HG03097 (cell line): ENCODE measurements around the gene FBLN1.

Source experiments
- ATAC-seq: cut with Tn5 transposase; IDR thresholded peaks from one replicate; pipeline ENCODE4 v1.9.1; 2021; ENCODE audit not compliant: unreplicated experiment, low FRiP score

The FBLN1 gene

DNA sequence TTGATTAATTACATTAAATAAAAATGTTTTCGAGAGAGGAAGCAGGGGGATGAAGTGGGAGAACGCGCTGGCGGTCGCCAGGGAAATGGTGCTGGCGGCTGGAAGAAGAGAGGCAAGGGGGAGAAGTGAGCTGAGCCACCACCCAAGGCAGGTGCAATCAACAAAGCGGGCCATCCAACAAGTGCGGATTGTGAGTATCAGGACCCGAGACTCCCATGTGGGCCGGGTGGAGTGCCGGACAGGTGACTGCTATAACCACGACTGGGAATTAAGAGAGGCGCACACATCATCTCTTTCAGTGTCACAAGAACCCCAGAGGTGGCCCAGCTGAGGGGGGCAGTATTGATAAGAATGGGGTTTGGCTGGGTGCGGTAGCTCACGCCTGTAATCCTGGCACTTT, 127.8 kb downstream of the FBLN1 start:
- ATAC-seq: no peak

DNA sequence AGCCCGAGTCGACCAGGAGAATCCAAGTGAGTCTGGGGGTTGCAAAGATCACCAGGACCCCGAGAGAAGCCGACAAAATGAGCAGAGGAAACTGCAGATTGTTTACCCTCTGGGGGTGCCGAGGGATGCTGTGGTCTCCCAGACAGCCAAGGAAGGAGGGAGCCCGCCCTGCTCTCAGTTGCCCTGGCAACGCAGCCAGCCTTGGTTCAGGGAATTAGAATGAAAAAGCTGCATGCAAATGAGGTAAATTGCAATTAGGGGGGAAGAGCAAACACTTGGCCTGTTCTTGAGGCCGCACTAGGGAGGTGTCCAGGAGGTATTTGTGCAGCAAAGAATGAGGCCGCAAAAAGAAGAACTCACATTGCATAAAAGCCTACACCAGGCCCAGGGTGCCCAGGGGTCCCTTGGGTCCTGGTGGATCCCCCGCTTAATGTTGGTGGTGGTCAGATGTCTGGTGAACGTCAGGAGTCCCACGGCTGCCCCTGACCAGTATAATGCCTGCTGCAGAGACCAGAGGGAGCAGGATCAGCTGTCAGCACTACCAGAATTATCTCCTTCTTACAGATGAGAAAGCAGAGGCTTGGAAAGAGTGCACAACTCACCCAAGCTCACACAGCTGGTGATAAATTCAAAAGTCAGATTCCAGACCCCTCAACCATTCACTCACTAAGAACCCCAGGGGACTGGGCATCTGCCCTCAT, 128.6 kb downstream of the FBLN1 start:
- no peak for ATAC-seq

DNA sequence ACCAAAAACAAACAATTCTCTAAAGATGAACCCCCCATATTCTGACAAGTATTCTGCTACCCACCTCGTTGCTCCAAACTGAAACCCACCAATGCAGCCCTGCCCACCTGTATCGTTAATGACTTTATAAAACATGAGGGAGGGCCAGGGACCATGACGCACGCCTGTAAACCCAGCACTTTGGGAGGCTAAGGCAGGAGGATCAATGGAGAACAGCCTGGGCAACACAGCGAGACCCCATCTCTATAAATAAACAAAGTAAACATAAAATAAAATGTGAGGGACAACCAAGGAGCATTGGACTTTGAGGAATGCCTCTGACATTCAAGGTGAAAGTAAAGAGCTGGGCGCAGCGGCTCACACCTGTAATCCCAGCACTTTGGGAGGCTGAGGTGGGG, 129.2 kb downstream of the FBLN1 start:
- no peak for ATAC-seq

- ATAC-seq: no peak
Observed at GRCh38 chr22:45632791-45633515, 130.3 kb downstream of the FBLN1 start.

- ATAC-seq: no peak
Observed at GRCh38 chr22:45636683-45637082, 134.0 kb downstream of the FBLN1 start.

- no peak for ATAC-seq
Observed at GRCh38 chr22:45638197-45638596, 135.5 kb downstream of the FBLN1 start.

GRCh38 chr22:45638834-45639746, 136.4 kb downstream of the FBLN1 start:
- ATAC-seq: no peak

DNA sequence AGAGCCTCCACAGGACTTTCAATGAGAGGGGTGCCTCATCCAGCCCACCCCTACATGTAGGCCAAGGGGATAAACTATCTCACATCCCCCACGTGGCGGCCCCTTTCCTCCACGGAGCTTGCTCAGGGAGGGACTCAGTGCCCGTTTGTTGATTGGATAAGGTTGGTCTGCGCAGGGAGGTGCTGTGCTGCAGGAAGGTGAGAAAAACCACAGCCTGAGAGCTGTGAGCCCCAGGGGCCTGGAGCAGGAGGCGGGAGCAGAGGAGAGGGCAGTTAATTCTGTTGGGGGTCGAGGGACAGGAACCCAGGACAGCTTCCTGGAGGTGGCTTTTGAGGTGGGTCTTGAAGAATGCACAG, 137.0 kb downstream of the FBLN1 start:
- no peak for ATAC-seq

- no peak for ATAC-seq
Observed at GRCh38 chr22:45640291-45640940, 137.7 kb downstream of the FBLN1 start.

- ATAC-seq: no peak
Observed at GRCh38 chr22:45640941-45641621, 138.4 kb downstream of the FBLN1 start.

- ATAC-seq: no peak
Observed at GRCh38 chr22:45642986-45643385, 140.3 kb downstream of the FBLN1 start.

DNA sequence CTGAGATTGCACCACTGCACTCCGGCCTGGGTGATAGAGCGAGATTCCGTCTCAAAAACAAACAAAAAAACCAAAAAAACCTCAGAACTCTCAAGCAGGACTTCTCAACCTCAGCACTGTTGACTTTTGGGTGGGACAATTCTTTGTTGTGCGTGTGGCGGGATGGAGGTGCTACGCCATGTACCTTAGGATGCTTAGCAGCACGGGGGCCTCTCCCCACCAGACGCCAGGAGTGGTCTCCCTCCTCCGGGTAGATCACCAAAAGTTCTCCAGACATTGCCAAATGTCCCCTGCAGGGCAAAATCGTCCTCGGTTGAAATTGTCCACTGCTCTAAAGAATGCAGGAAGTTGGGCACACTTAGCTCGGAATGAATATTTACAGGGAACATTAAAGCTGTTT, 142.0 kb downstream of the FBLN1 start:
- ATAC-seq: no peak

GRCh38 chr22:45645150-45645525, 142.5 kb downstream of the FBLN1 start:
- no peak for ATAC-seq

DNA sequence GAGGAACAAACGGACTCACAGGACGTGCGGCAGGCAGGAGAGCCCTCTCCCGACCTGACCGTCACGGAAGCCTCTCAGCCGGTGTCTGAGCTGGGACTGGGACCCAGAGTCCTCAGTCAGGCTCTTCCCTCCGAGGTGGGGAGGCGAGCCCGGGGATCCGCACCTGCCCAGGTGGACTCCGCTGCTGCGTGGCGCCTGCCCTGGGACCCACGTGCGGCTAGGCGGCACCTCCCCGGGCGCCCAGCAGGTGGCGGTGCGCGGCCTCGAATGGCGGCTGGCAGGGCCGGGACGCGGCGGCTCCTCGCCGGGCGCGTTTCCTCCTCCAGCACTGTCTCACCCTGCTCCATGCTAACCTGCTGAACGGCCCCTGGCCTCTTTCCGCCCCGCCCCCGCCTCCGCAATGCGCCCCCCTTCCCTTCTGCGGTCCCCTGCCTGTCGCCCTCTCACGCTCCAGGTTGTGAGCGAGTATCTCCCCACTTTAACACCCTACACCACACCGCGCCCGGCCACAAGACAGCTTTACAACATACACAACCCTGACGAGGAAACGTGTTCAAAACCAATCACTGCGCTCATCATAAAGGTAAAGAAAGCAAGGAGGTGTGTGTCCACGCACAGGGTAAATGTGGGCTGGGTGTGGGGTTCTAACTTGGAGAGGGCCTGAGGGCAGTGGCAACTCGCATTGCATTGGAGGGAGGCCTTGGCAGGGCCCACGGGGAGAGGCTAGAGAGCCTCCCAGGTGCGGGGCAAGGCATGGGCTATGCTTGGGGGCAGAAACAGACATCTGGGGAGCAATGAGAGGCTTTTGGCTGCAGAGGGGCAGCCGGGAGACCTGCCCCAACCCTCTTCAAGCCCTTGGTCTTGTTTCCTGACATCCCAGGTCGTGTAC, 143.1 kb downstream of the FBLN1 start:
- no peak for ATAC-seq

- ATAC-seq: no peak
Observed at GRCh38 chr22:45647532-45648225, 145.0 kb downstream of the FBLN1 start.

GRCh38 chr22:45648301-45649117, 145.8 kb downstream of the FBLN1 start:
- ATAC-seq: no peak

- no peak for ATAC-seq
Observed at GRCh38 chr22:45649809-45650208, 147.1 kb downstream of the FBLN1 start.

GRCh38 chr22:45650721-45651120, 148.0 kb downstream of the FBLN1 start:
- no peak for ATAC-seq
